GM21390 (cell line): Measurements from ENCODE around the gene HBS1L.

ENCODE experiments used
- ATAC-seq: cut with Tn5 transposase; IDR thresholded peaks from one replicate; pipeline ENCODE4 v1.9.1; 2021; ENCODE audit not compliant: unreplicated experiment

The HBS1L gene

DNA sequence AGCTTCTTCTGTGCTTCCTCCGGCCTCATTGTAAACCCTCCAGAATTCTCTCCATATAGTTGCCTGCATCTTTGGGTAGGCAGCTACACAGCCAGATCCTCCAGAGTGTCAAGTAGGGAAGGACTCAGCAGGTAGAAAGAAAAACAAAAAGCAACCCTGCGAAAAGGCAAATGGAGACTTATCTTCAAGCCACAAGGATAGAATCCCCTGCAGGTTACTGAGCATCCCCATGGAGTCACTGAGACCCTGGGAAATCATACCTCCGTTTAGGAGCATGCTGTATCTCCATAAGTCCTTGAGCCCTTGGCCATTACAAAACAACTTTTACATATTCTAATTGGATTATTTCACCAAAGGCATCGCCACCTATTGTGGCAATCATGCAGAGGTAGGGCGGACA is 133.3 kb downstream of the HBS1L start:
- no peak for ATAC-seq

DNA sequence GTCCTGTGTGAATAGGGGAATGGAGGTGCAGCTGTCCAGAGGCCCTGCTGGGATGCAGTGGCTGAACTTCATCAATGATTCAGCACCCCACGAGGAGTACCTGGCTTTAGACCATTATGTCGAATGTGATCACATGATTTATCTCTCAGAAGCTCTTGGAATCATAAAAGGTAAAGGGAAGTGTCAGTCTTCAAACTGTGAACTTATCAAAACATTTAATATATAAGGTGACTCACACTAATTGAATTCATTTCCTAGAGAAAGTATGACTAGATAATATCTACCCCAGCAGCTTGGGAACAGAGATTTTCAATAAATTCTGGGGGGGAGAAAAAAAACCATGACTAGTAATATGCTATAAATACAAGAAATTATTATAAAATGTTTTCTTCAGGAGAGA is 134.2 kb downstream of the HBS1L start:
- no peak for ATAC-seq

DNA sequence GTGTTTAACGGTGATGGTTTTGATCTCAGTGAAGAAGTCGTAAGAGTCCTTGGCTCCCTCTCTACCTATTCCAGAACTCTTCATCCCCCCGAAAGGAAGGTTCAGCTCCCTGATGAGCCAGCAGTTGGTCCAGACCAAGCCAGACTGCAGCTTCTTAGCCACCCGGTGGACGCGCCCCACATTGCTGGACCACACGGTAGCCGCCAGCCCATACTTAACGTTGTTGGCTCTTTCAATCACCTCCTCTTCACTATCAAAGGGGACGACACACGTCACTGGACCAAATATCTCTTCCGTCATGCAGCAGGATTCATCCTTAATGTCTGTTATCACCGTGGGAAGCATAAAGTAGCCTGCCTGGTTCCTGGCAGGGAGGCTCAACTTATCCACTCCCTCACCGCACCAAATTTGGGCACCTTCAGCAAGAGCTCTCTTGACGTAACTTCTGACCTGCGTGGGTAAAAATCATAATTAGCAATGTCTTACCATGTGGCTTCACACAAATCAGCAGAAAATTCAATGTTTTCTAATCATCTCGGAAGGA is 136.1 kb downstream of the HBS1L start:
- ATAC-seq, result no peak

DNA sequence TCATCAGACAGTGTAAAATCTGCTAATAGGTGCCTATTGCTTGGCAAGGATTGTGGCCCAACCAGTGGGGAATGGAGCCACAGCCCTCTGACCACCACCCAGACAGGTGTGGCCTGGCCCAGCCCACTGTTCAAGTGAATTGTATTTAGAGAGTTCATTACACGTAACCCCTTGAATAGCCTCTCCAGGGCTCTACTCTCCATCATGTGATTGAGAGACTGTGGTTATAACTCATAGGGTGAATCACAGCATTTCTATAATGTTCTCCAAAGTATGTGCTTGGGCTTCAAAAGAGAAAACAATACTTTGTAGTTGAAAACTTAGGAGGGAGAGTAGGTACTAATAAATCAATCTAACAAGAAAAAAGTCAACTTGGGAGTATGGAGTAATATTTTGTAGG is 143.1 kb downstream of the HBS1L start:
- ATAC-seq, result no peak

DNA sequence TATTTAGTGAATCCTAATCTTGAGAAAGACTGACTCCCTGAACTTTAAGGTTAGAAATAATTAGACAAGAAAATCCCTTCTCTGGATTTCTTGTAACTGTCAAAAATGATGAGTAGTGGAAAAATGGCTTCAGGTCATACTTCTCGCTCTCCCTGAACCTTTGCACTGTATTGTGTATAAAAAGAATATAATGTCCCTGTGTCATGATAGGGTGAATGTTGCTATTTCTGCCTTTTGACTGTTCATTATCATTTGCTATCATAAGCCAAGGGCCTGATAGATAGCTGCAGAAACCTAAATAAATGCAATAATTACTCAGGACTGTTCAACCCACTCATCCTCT is 144.1 kb downstream of the HBS1L start:
- no peak for ATAC-seq
